Effector CD4-positive, alpha-beta T cell (primary cell): ENCODE measurements around the gene FBLN1.
"Not testable (repeated sequence)": the region's sequence is repeated elsewhere in the genome, so short reads cannot be mapped to it uniquely, and the experiment has no call there.

Experiments used
- DNase-seq: peaks from one replicate; pipeline ENCODE4 v3.0.0-alpha.2; 2020

Gene FBLN1

GRCh38 chr22:45477366-45478107 lies 25.1 kb upstream of the FBLN1 start:
- no peak for DNase-seq

GRCh38 chr22:45478108-45478771 lies 24.4 kb upstream of the FBLN1 start:
- DNase-seq: no peak

- no peak for DNase-seq
These were observed 22.0 kb upstream of the FBLN1 start for GRCh38 chr22:45480717-45481116.

- no peak for DNase-seq
These were observed 21.0 kb upstream of the FBLN1 start for GRCh38 chr22:45481661-45482060.

GRCh38 chr22:45482169-45482568 lies 20.5 kb upstream of the FBLN1 start:
- no peak for DNase-seq

- DNase-seq: no peak
These were observed 19.4 kb upstream of the FBLN1 start for GRCh38 chr22:45483319-45483718.

- DNase-seq: no peak
These were observed 18.7 kb upstream of the FBLN1 start for GRCh38 chr22:45483918-45484499.

GRCh38 chr22:45484742-45485141 lies 17.9 kb upstream of the FBLN1 start:
- DNase-seq: no peak

- DNase-seq: no peak
These were observed 17.4 kb upstream of the FBLN1 start for GRCh38 chr22:45485261-45485660.

- DNase-seq: no peak
These were observed 13.8 kb upstream of the FBLN1 start for GRCh38 chr22:45488764-45489370.

GRCh38 chr22:45490836-45491235 lies 11.8 kb upstream of the FBLN1 start:
- no peak for DNase-seq

- DNase-seq: no peak
These were observed 10.8 kb upstream of the FBLN1 start for GRCh38 chr22:45491841-45492240.

- no peak for DNase-seq
These were observed 9.4 kb upstream of the FBLN1 start for GRCh38 chr22:45493286-45493771.

GRCh38 chr22:45494306-45494705 lies 8.4 kb upstream of the FBLN1 start:
- not testable (repeated sequence) for DNase-seq

GRCh38 chr22:45495616-45496015 lies 7.1 kb upstream of the FBLN1 start:
- DNase-seq: not testable (repeated sequence)

- DNase-seq: no peak
These were observed 6.2 kb upstream of the FBLN1 start for GRCh38 chr22:45496451-45496941.

GRCh38 chr22:45497351-45498145 lies 5.1 kb upstream of the FBLN1 start:
- DNase-seq: no peak

- DNase-seq: no peak
These were observed 2.9 kb upstream of the FBLN1 start for GRCh38 chr22:45499746-45500145.

- no peak for DNase-seq
These were observed 550 bp downstream of the FBLN1 start for GRCh38 chr22:45503050-45503815.

- DNase-seq: no peak
These were observed 1.2 kb downstream of the FBLN1 start for GRCh38 chr22:45503816-45504372.
